ENCODE data around the gene ROCK1. TPM values are rescaled to one million over a fixed set of nuclear protein-coding genes. Genes with fewer than 3 reads are reported as not detected.

ROCK1 gene
- total and polyA plus RNA-seq, 2 experiments from 2014 or later, result 33.6 to 35.9 TPM

GRCh38 chr18:20997371-20997770, 114.2 kb downstream of the ROCK1 start:
- no peak for DNase-seq
- H3K27me3 ChIP-seq (replicated peaks; ENCODE audit: insufficient read depth), result no peaks in the 10 kb centered on the region
- no peaks in the 10 kb centered on the region for H4K20me1 ChIP-seq (ENCODE audit: insufficient read depth)
- no peak overlapping the region for H3K9ac ChIP-seq
- H3K36me3 ChIP-seq (ENCODE audit: low read depth), result peaks cover 20% of the 10 kb centered on the region
- peaks cover 90% of the 10 kb centered on the region for H3K79me2 ChIP-seq (ENCODE audit: insufficient read depth)
- no peaks in the 10 kb centered on the region for H3K9me3 ChIP-seq (ENCODE audit: low read depth)
- TF ChIP-seq EZH2phosphoT487 (IDR thresholded peaks at IDR 0.05; ENCODE audit: insufficient read depth, low read depth) (no peak), EZH2 (IDR thresholded peaks at IDR 0.05; ENCODE audit: insufficient read depth, poor library complexity, severe bottlenecking) (no peak)
- in situ Hi-C loops (cut with MboI), result no loop called here
- peaks cover 15% of the 10 kb centered on the region for H3F3A ChIP-seq (ENCODE audit: insufficient read depth)
- H3K4me2 ChIP-seq (ENCODE audit: unreplicated experiment), result no peak overlapping the region
- no peak overlapping the region for H3K27ac ChIP-seq
- H3K4me1 ChIP-seq (ENCODE audit: insufficient read depth), result peaks cover 9% of the 10 kb centered on the region; the same call in 1 of the 2 replicates
- no peak overlapping the region for H2AFZ ChIP-seq
- no peak overlapping the region for H3K4me3 ChIP-seq
- H3K9me2 ChIP-seq (ENCODE audit: insufficient read depth), result no peaks in the 10 kb centered on the region; the same call in 1 of the 2 replicates

- no peak overlapping the region for H3K4me2 ChIP-seq (ENCODE audit: unreplicated experiment)
- no peaks in the 10 kb centered on the region for H3K27me3 ChIP-seq (replicated peaks; ENCODE audit: insufficient read depth)
- no peak overlapping the region for H3K4me3 ChIP-seq
- peaks cover 92% of the 10 kb centered on the region for H3K79me2 ChIP-seq (ENCODE audit: insufficient read depth)
- DNase-seq, result no peak
- no peak overlapping the region for H3K27ac ChIP-seq
- no peak overlapping the region for H3K9ac ChIP-seq
- H3K9me3 ChIP-seq (ENCODE audit: low read depth), result no peaks in the 10 kb centered on the region
- H3K9me2 ChIP-seq (ENCODE audit: insufficient read depth), result no peaks in the 10 kb centered on the region; the same call in 1 of the 2 replicates
- no peaks in the 10 kb centered on the region for H4K20me1 ChIP-seq (ENCODE audit: insufficient read depth)
- no peak overlapping the region for H2AFZ ChIP-seq
- H3F3A ChIP-seq (ENCODE audit: insufficient read depth), result peaks cover 15% of the 10 kb centered on the region
- H3K36me3 ChIP-seq (ENCODE audit: low read depth), result peaks cover 26% of the 10 kb centered on the region
- H3K4me1 ChIP-seq (ENCODE audit: insufficient read depth), result peaks cover 9% of the 10 kb centered on the region; the same call in 1 of the 2 replicates
- WGBS, 2 experiments (ENCODE audit: low coverage in 1 of 2, low lambda C conversion rate in 2 of 2, missing lambda C conversion rate in 2 of 2), result 95 to 100% methylated on average over 1 of the region's 1 CpG
- in situ Hi-C loops (cut with MboI), result no loop called here
- TF ChIP-seq EZH2 (IDR thresholded peaks at IDR 0.05; ENCODE audit: insufficient read depth, poor library complexity, severe bottlenecking), result no peak
- TF ChIP-seq EZH2phosphoT487 (IDR thresholded peaks at IDR 0.05; ENCODE audit: insufficient read depth, low read depth), result no peak
These were observed 115.2 kb downstream of the ROCK1 start for GRCh38 chr18:20996418-20996817.

GRCh38 chr18:20988726-20989125, 122.9 kb downstream of the ROCK1 start:
- H3F3A ChIP-seq (ENCODE audit: insufficient read depth), result no peaks in the 10 kb centered on the region; the same call in 1 of the 2 replicates
- 98% methylated on average over 3 of the region's 3 CpGs for WGBS, 2 experiments (ENCODE audit: low coverage in 1 of 2, low lambda C conversion rate in 2 of 2, missing lambda C conversion rate in 2 of 2)
- DNase-seq, result no peak
- peaks cover 25% of the 10 kb centered on the region for H3K79me2 ChIP-seq (ENCODE audit: insufficient read depth)
- no peaks in the 10 kb centered on the region for H3K27me3 ChIP-seq (replicated peaks; ENCODE audit: insufficient read depth)
- H3K27ac ChIP-seq, result no peak overlapping the region
- no peak overlapping the region for H3K4me3 ChIP-seq
- H2AFZ ChIP-seq, result no peak overlapping the region
- no peak for TF ChIP-seq EZH2phosphoT487 (IDR thresholded peaks at IDR 0.05; ENCODE audit: insufficient read depth, low read depth)
- TF ChIP-seq EZH2 (IDR thresholded peaks at IDR 0.05; ENCODE audit: insufficient read depth, poor library complexity, severe bottlenecking), result no peak
- no peaks in the 10 kb centered on the region for H3K9me2 ChIP-seq (ENCODE audit: insufficient read depth)
- H3K4me2 ChIP-seq (ENCODE audit: unreplicated experiment), result no peak overlapping the region
- in situ Hi-C loops (cut with MboI), result loop anchor here (10.0 kb wide), 1 partner anchor 186 kb away; no protein-coding TSS in a partner anchor
- H4K20me1 ChIP-seq (ENCODE audit: insufficient read depth), result no peaks in the 10 kb centered on the region
- H3K4me1 ChIP-seq (ENCODE audit: insufficient read depth), result no peaks in the 10 kb centered on the region
- H3K9ac ChIP-seq, result no peak overlapping the region
- no peaks in the 10 kb centered on the region for H3K9me3 ChIP-seq (ENCODE audit: low read depth)
- H3K36me3 ChIP-seq (ENCODE audit: low read depth), result peaks cover 49% of the 10 kb centered on the region

DNA sequence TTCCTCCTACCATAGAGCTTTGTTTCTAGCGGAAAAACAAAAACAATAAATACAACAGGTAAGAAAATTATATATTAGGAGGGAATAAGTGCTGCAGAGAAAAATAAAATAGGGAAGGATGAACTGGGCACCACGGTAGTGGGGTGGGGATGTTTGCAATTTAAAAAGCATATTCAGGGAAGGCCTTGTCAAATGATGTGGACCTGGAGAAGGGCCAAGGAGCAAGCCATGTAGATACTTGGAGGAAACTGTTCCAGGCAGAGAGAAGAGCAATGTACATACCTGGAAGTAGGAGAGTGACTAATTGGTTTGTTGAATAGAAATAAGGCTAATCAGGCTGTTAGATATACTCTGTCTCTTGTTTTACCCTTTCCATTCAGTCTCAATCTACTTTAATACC, 136.5 kb downstream of the ROCK1 start:
- Histone ChIP-seq H3K79me2 (ENCODE audit: insufficient read depth) (no peaks in the 10 kb centered on the region; the same call in 1 of the 2 replicates), H3K36me3 (ENCODE audit: low read depth) (peaks cover 40% of the 10 kb centered on the region), H3K4me2 (ENCODE audit: unreplicated experiment) (no peak overlapping the region), H3K9me3 (ENCODE audit: low read depth) (no peaks in the 10 kb centered on the region), H3K27ac (no peak overlapping the region), H2AFZ (no peak overlapping the region), H3K4me3 (no peak overlapping the region), H3K9me2 (ENCODE audit: insufficient read depth) (no peaks in the 10 kb centered on the region), H3K9ac (no peak overlapping the region), H3F3A (ENCODE audit: insufficient read depth) (no peaks in the 10 kb centered on the region), H3K4me1 (ENCODE audit: insufficient read depth) (no peaks in the 10 kb centered on the region), H4K20me1 (ENCODE audit: insufficient read depth) (no peaks in the 10 kb centered on the region), H3K27me3 (replicated peaks; ENCODE audit: insufficient read depth) (no peaks in the 10 kb centered on the region)
- no peak for DNase-seq
- 97 to 98% methylated on average over 2 of the region's 2 CpGs for WGBS, 2 experiments (ENCODE audit: low coverage in 1 of 2, low lambda C conversion rate in 2 of 2, missing lambda C conversion rate in 2 of 2)
- in situ Hi-C loops (cut with MboI), result no loop called here
- TF ChIP-seq EZH2 (IDR thresholded peaks at IDR 0.05; ENCODE audit: insufficient read depth, poor library complexity, severe bottlenecking) (no peak), EZH2phosphoT487 (IDR thresholded peaks at IDR 0.05; ENCODE audit: insufficient read depth, low read depth) (no peak)

- DNase-seq, result peak; percentile 58
- no peaks in the 10 kb centered on the region for H3K27me3 ChIP-seq (replicated peaks; ENCODE audit: insufficient read depth)
- in situ Hi-C loops (cut with MboI), result no loop called here
These were observed 139.7 kb downstream of the ROCK1 start for GRCh38 chr18:20971886-20972267.

More at GRCh38 chr18:20971886-20972267, 139.7 kb downstream of the ROCK1 start:
- no peak overlapping the region for H2AFZ ChIP-seq
- TF ChIP-seq EZH2 (IDR thresholded peaks at IDR 0.05; ENCODE audit: insufficient read depth, poor library complexity, severe bottlenecking), result no peak
- no peak for TF ChIP-seq EZH2phosphoT487 (IDR thresholded peaks at IDR 0.05; ENCODE audit: insufficient read depth, low read depth)
- H3K9me3 ChIP-seq (ENCODE audit: low read depth), result no peaks in the 10 kb centered on the region
- H3K4me3 ChIP-seq, result no peak overlapping the region
- no peaks in the 10 kb centered on the region for H3K9me2 ChIP-seq (ENCODE audit: insufficient read depth)
- no peak overlapping the region for H3K27ac ChIP-seq
- no peak overlapping the region for H3K4me2 ChIP-seq (ENCODE audit: unreplicated experiment)
- H3K36me3 ChIP-seq (ENCODE audit: low read depth), result peaks cover 39% of the 10 kb centered on the region
- H3F3A ChIP-seq (ENCODE audit: insufficient read depth), result no peaks in the 10 kb centered on the region
- H3K4me1 ChIP-seq (ENCODE audit: insufficient read depth), result no peaks in the 10 kb centered on the region
- H3K9ac ChIP-seq, result no peak overlapping the region
- H4K20me1 ChIP-seq (ENCODE audit: insufficient read depth), result no peaks in the 10 kb centered on the region
- H3K79me2 ChIP-seq (ENCODE audit: insufficient read depth), result no peaks in the 10 kb centered on the region; the same call in 1 of the 2 replicates
